B cell (primary cell): ENCODE results near the gene YIPF5.

Experiments
- CTCF ChIP-seq: fragments of 200-600 bp; IDR thresholded peaks from one replicate; pipeline ENCODE4 v1.8.0; 2022; ENCODE audit warnings: antibody characterized with exemption, mild to moderate bottlenecking
- EZH2 ChIP-seq: IDR thresholded peaks from 2 replicates; pipeline ENCODE4 v1.6.1; 2012; ENCODE audit warnings: borderline replicate concordance, low read depth, mild to moderate bottlenecking, moderate library complexity, low read length; ENCODE audit not compliant: insufficient read depth, poor library complexity, severe bottlenecking

- no peak for TF ChIP-seq CTCF
- no peak for TF ChIP-seq EZH2
Observed at GRCh38 chr5:144135113-144135762, 35.2 kb downstream of the YIPF5 start.
